Activated naive CD4-positive, alpha-beta T cell treated with anti-CD3 and anti-CD28 coated beads for 36 hours (primary cell): ENCODE data around the gene VAC14. TPM values are rescaled to one million over a fixed set of nuclear protein-coding genes. Genes with fewer than 3 reads are reported as not detected.

Experiments
- CTCF ChIA-PET: fragments of 350-600 bp; sonication (Branson Sonifier 250); formaldehyde crosslinking; loops from one replicate; lab custom pipeline; 2021; ENCODE audit warnings: antibody characterized with exemption; lab: Charles Lee
- DNase-seq: peaks from one replicate; pipeline ENCODE4 v3.0.0-alpha.2; 2020
- H3K27ac Mint-ChIP-seq: one replicate; pipeline ENCODE4 v1.8.0; 2021; ENCODE audit warnings: mild to moderate bottlenecking, mixed read lengths
- H3K27me3 Mint-ChIP-seq: one replicate; pipeline ENCODE4 v1.8.0; 2021; ENCODE audit warnings: low read depth, mixed read lengths
- H3K36me3 Mint-ChIP-seq: one replicate; pipeline ENCODE4 v1.8.0; 2021; ENCODE audit warnings: low read depth, mixed read lengths
- H3K4me1 Mint-ChIP-seq: one replicate; pipeline ENCODE4 v1.8.0; 2021; ENCODE audit warnings: low read depth, mixed read lengths
- H3K4me3 Mint-ChIP-seq: one replicate; pipeline ENCODE4 v1.8.0; 2021; ENCODE audit warnings: mild to moderate bottlenecking, moderate library complexity, mixed read lengths
- H3K9me3 Mint-ChIP-seq: one replicate; pipeline ENCODE4 v1.8.0; 2021; ENCODE audit warnings: mixed read lengths
- intact Hi-C: fragments of 100-400 bp; cut with micrococcal nuclease; formaldehyde crosslinking; loops from one replicate; pipeline ENCODE4 v1.15.1; 2023
- total RNA-seq, 2 experiments: library from RNA; stranded (reverse); gene quantifications; one replicate each; pipeline ENCODE4 v1.2.3, GENCODE V29; 2021

Gene VAC14
- total RNA-seq, 2 experiments from 2014 or later, result 19.6 to 20.6 TPM

DNA sequence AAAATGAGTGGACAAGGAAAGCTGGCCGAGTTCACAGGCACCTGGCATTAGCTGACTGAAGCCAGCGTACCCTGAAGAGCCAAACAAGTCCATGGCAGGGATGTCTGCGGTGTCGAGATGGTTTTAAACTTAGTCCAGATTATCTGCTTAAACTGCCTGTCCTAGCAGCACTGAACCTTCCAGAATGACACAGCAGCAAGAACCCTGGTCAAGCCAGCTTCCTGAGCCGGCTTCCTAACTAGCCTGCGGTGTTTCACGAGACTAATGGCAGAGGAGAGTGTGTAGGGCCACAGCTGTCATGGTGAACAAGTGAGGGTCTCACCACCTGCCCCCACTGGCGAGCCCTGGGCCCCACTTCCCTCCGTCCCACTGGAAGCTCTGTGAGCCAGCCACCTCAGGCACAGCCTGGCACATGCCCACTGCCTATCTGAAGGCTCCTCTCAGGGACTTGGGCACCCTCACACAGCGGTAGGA, 86.3 kb downstream of the VAC14 start:
- Mint-ChIP-seq H3K27ac (no peak overlapping the region), H3K36me3 (peaks cover 2% of the 10 kb centered on the region), H3K27me3 (no peaks in the 10 kb centered on the region), H3K4me1 (no peaks in the 10 kb centered on the region), H3K9me3 (no peaks in the 10 kb centered on the region), H3K4me3 (no peak overlapping the region)
- intact Hi-C loops, result no loop called here
- CTCF ChIA-PET, result interaction anchor here (1.2 kb wide), 1 partner anchor 57 kb away, joined by 6 read pairs; no protein-coding TSS in a partner anchor
- no peak for DNase-seq

DNA sequence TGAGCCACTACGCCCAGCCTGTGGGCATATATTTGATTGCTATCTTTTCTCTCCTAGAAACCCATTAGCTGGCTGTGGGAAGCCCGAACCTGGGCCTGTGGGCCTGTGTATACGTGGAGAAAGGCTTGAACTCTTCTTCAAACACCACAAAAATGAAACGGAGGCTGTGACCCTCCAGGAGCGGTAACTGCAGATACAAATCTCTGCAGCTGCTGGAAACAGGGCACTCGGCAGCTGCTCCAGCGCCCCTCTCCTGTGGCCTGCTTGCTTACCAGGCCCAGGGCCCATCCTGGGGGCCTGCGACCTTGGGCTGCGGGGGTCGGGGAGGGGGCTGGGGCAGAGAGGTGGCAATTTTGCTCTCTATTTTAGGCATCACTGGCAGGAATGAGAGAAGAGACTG, 87.1 kb downstream of the VAC14 start:
- no peak overlapping the region for H3K27ac Mint-ChIP-seq
- CTCF ChIA-PET, result no interaction called here
- no peak for DNase-seq
- H3K36me3 Mint-ChIP-seq, result no peaks in the 10 kb centered on the region
- intact Hi-C loops, result no loop called here
- H3K4me3 Mint-ChIP-seq, result no peak overlapping the region
- H3K27me3 Mint-ChIP-seq, result no peaks in the 10 kb centered on the region
- H3K4me1 Mint-ChIP-seq, result no peaks in the 10 kb centered on the region
- no peaks in the 10 kb centered on the region for H3K9me3 Mint-ChIP-seq

DNA sequence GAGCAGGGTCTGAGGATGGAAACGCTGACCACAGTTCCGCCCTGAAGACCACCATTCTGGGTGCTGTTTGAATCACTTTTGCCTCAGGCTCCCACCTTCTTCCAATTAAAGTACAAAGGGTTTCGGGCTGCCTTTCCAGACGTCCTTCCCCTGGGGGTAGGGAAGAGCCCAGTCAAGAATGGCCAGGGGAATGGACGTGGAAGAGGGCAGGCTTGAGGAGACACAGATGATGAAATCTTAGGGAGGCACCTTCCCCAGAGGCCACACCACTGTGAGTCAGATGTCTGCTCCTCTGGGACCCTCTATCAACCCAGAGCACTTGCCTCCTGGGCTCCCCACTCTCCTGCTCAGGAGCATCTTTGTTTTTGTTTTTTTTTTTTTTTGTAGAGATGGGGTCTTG, 87.6 kb downstream of the VAC14 start:
- H3K9me3 Mint-ChIP-seq, result no peaks in the 10 kb centered on the region
- H3K27ac Mint-ChIP-seq, result no peak overlapping the region
- no peak overlapping the region for H3K4me3 Mint-ChIP-seq
- intact Hi-C loops, result no loop called here
- H3K4me1 Mint-ChIP-seq, result no peaks in the 10 kb centered on the region
- DNase-seq, result no peak
- CTCF ChIA-PET, result no interaction called here
- H3K27me3 Mint-ChIP-seq, result no peaks in the 10 kb centered on the region
- no peaks in the 10 kb centered on the region for H3K36me3 Mint-ChIP-seq

DNA sequence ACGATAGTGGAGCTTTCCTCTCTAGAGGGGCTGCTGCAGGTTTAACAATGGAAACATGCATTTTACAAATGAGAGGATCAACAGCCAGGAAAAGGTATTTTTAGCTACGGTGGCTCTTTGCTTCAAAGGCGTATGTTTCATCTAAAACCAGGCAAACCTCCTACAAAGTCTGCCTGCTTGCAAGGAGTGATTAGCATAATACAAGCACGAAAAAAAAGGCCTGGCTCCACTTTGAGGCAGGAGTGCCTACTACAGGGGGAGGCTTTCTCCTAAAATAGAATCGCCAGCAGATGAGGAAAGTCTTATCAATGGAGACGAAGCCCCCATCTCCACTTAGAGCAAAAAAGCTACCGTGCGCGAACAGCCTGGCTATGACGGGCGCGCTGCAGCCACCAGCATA, 88.0 kb downstream of the VAC14 start:
- H3K4me1 Mint-ChIP-seq, result no peaks in the 10 kb centered on the region
- no peak overlapping the region for H3K4me3 Mint-ChIP-seq
- CTCF ChIA-PET, result no interaction called here
- no peaks in the 10 kb centered on the region for H3K9me3 Mint-ChIP-seq
- no peaks in the 10 kb centered on the region for H3K36me3 Mint-ChIP-seq
- DNase-seq, result no peak
- intact Hi-C loops, result no loop called here
- H3K27me3 Mint-ChIP-seq, result no peaks in the 10 kb centered on the region
- H3K27ac Mint-ChIP-seq, result no peak overlapping the region

DNA sequence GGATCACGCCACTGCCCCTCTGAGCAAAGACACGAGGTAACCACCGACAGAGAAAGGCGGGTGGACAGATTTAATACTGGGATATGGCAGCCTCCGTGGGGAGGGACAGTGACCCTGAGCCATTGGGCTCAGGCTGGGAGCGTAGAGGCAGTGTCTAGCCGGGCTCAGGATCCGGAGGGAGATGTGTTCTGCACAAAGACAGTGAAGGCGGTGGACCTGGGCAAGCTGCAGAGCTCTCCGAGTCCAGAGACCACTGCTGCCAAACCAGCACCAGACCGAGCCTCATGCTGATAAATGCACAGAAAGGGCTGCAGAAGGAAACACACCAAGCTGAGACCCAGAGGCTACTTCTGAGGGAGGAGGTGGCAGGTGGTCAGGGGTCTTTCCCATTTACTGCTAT, 88.6 kb downstream of the VAC14 start:
- CTCF ChIA-PET, result no interaction called here
- Mint-ChIP-seq H3K4me1 (no peaks in the 10 kb centered on the region), H3K9me3 (no peaks in the 10 kb centered on the region), H3K27ac (no peak overlapping the region), H3K36me3 (no peaks in the 10 kb centered on the region), H3K27me3 (no peaks in the 10 kb centered on the region), H3K4me3 (no peak overlapping the region)
- intact Hi-C loops, result no loop called here
- DNase-seq, result no peak

DNA sequence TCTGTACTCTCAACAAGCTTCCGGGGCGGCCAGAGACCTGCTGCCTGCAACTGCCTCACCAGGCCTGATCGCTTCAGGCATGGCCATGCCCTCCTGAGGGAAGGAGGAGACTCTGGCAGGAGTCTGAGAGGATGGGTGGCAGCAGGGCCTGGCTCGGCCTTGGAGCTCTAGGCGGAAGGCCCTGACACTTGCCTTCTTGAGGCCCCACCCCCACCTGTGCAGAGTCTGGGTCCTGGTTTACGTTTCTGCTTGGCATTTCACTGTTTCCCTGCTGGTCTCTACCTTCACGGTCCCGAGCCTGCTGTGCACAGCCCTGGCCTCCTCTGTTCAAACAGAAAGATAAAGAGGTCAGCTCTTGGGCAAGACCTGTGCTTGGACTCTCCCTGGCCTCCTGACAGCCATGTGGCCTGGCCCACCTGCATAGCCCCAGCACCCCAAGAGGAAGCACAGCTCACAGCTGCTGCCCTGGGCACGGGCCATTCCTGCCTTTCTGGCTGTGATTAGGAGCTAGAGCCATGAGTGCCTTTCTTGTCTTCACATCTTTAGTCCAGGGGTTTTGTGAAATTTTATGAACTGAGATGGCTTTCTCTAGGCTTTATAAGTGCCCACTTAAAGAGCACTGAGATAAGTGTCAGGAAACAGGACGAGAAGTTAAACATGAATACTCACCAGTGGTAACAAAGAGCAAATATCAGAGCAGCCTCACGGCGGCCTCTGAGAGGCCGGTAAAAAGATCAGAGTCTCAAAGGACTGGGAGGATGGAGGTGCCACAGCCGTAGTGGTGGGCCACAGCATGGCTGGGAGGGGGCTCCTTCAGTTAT, 89.5 kb downstream of the VAC14 start:
- Mint-ChIP-seq H3K9me3 (no peaks in the 10 kb centered on the region), H3K36me3 (no peaks in the 10 kb centered on the region), H3K27ac (no peak overlapping the region), H3K4me1 (no peaks in the 10 kb centered on the region), H3K27me3 (no peaks in the 10 kb centered on the region), H3K4me3 (no peak overlapping the region)
- CTCF ChIA-PET, result no interaction called here
- no peak for DNase-seq
- intact Hi-C loops, result no loop called here

DNA sequence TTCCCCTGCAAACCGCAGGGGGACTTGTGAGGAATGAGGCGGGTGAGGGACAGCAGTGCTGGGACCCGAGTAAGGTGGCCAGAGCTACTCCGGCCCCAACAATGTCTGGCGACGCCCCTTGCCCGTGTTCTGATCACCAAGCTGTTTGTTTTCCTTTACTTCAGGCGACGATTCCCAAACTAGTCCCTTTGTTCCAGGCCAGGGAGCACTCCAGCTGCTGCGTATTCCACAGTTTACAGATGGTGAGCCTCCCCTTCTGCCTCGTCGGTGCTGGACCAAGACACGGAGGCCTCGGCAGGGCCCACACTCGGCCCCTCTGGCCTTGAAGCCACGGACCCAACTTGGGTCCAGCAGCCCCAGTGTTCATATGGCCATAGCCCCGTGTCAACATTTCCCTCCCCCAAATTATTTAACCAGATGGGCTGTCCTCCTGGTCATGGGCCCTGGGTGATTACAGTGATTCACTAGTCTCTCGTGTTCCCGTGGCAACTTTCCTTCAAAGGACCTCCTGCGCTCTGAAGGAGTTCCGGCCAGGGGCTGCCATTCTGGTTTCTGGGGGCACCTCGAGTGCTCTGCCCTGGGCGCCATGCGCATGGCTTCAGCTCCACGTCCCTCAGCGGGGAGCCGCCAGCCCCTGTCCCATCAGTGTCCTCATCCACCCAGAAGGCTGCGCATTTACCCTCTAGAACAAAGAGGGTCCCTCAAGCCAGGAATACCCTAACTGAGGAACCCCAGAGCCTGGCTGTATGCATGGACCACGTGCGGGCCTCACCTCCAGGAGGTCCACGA, 90.3 kb downstream of the VAC14 start:
- Mint-ChIP-seq H3K27me3 (no peaks in the 10 kb centered on the region), H3K4me3 (no peak overlapping the region), H3K9me3 (no peaks in the 10 kb centered on the region), H3K27ac (no peak overlapping the region), H3K4me1 (no peaks in the 10 kb centered on the region), H3K36me3 (no peaks in the 10 kb centered on the region)
- CTCF ChIA-PET, result no interaction called here
- intact Hi-C loops, result no loop called here
- no peak for DNase-seq

DNA sequence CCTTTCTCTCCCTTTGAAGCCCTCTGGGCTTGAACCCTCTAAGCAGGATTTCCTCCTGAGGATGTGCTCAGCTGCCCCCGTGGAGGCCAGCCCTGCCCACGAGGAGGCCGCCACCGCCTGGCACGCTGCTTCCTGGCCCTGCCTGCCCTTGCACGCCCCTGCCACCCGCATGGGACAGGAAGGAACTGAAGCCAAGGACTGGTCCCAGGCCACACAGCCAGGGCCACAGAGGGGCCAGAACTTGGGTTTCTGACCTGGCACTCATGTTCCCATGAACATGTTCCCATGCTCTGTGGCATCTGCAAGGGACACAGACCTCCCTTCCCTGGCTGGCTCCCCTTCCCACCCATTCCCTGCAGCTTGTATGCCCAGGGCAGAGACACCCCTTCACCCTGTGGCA, 91.0 kb downstream of the VAC14 start:
- Mint-ChIP-seq H3K4me3 (no peak overlapping the region), H3K27ac (no peak overlapping the region), H3K36me3 (no peaks in the 10 kb centered on the region), H3K4me1 (no peaks in the 10 kb centered on the region), H3K27me3 (no peaks in the 10 kb centered on the region), H3K9me3 (no peaks in the 10 kb centered on the region)
- CTCF ChIA-PET, result no interaction called here
- intact Hi-C loops, result no loop called here
- no peak for DNase-seq

DNA sequence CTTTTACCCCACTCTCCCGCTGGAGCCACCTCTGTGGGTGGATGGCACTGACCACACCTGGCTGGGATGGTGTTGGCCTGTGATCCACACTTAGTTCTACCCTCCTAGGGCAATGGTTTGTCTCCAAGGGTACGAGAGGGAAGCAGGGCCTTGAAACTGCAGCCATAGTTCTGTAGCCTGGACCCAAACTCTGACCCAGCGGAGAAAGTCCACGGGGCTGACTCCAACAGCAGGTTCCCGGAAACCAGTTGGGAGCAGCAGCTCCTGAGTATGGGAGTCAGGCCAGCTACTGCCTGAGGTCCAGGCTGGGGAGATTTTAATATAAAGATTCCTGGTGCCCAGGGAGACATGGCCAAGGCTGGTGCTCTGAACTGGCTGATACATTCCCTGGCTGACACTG, 91.5 kb downstream of the VAC14 start:
- intact Hi-C loops, result no loop called here

DNA sequence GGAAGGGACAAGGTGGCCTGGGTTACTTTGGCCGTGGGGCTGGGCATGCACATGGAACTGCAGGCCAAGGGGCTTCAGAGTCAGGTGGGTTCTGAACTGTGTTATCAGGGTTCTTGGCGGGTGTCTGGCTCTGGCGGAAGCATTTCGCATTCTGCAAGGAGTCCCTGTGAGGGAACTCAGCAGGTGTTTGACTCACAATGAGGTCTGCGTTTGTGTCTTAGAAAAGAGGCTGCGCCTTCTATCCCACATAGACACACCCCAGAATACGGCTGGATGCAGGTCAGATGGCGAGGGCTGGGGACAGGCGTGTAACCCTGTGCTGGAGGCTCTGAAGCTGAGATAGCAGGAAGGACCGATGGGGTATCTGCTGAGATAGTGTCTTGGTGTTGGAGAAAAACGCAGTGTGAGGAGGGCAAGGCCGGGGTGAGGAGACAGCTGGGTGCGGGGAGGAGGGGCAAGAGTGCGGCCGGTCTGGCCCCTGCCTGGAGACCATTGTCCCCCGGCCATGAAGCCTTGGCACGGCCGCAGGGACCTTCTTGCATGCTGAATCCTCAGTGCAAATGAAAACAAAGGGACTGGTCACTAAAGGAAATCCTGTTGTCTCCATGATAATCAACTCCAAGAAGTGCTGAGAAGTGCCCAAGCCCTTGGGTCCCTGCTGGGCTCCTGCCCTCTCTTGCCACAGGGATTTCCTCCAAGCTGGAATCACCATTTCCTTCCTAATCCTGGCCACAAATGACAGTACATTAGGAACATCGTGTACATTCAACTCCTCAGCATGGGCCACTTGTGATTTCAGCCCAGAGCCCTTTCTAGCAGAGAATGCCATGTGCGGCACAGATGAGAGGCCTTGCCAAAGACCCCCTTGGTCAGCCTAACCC, 92.4 kb downstream of the VAC14 start:
- H3K4me1 Mint-ChIP-seq, result no peaks in the 10 kb centered on the region
- DNase-seq, result no peak
- no peak overlapping the region for H3K4me3 Mint-ChIP-seq
- H3K27me3 Mint-ChIP-seq, result no peaks in the 10 kb centered on the region
- H3K27ac Mint-ChIP-seq, result no peak overlapping the region
- CTCF ChIA-PET, result interaction anchor here (1.1 kb wide), 1 partner anchor 73 kb away, joined by 3 read pairs; no protein-coding TSS in a partner anchor
- no peaks in the 10 kb centered on the region for H3K36me3 Mint-ChIP-seq
- intact Hi-C loops, result no loop called here
- H3K9me3 Mint-ChIP-seq, result no peaks in the 10 kb centered on the region

More for the DNA sequence above, 91.5 kb downstream of the VAC14 start:
- H3K9me3 Mint-ChIP-seq, result no peaks in the 10 kb centered on the region
- CTCF ChIA-PET, result no interaction called here
- H3K4me1 Mint-ChIP-seq, result no peaks in the 10 kb centered on the region
- no peaks in the 10 kb centered on the region for H3K27me3 Mint-ChIP-seq
- H3K4me3 Mint-ChIP-seq, result no peak overlapping the region
- DNase-seq, result no peak
- H3K27ac Mint-ChIP-seq, result no peak overlapping the region
- H3K36me3 Mint-ChIP-seq, result no peaks in the 10 kb centered on the region

DNA sequence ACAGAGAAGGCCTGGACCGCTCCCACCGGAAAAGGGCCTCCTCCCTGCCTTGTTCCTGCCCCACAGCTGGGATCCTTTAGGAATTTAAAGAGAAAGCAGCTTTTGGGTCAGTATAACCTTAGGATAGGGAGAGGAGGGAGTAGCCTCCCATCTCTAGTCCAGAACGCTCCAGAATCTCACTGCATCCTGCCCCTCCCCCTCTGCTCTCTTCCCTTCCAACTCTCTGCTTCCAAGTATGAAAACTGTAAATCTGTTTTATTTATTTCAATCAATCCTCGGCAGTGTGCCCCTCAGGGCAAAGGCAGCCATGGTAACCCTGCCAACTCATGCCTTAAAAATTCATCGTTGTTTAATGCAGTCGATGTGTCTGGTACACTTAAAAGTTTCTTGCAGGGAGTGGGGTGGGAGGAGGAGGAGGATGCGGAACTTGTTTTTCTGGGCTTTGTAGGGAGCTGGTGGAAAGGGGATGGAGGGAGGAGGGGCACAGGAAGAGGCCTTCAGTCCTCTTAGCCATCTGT, 94.0 kb downstream of the VAC14 start:
- H3K4me1 Mint-ChIP-seq, result no peaks in the 10 kb centered on the region
- H3K4me3 Mint-ChIP-seq, result no peak overlapping the region
- intact Hi-C loops, result no loop called here
- H3K27ac Mint-ChIP-seq, result no peak overlapping the region
- no peak for DNase-seq
- no peaks in the 10 kb centered on the region for H3K27me3 Mint-ChIP-seq
- no peaks in the 10 kb centered on the region for H3K36me3 Mint-ChIP-seq
- no peaks in the 10 kb centered on the region for H3K9me3 Mint-ChIP-seq
- CTCF ChIA-PET, result no interaction called here

DNA sequence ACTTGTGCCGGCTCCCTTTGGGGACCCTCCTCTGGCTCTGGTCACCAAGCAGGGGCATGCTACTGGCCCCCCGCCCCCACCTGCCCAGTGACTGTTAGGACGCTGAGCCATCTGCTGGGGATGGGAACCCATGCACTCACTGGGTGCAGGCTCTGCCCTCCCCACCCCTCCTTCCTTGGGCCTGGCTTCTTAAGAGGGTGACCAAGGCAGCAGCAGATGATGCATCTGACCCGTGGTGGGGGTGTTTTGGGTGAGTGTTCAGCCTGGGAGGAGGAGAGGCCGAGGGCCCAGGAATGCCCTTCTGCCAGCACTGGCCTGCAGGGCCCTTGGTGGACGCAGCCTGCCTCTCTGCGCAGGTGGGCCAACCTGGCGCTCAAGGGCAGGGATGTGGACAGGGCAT, 95.9 kb downstream of the VAC14 start:
- CTCF ChIA-PET, result no interaction called here
- no peaks in the 10 kb centered on the region for H3K4me1 Mint-ChIP-seq
- no peaks in the 10 kb centered on the region for H3K27me3 Mint-ChIP-seq
- intact Hi-C loops, result no loop called here
- no peak for DNase-seq
- no peaks in the 10 kb centered on the region for H3K36me3 Mint-ChIP-seq
- H3K9me3 Mint-ChIP-seq, result no peaks in the 10 kb centered on the region
- no peak overlapping the region for H3K4me3 Mint-ChIP-seq
- H3K27ac Mint-ChIP-seq, result no peak overlapping the region
